ENCODE data around the gene ASMTL. TPM values are rescaled to one million over a fixed set of nuclear protein-coding genes. Genes with fewer than 3 reads are reported as not detected.

ASMTL gene
- total RNA-seq, 4 donors from 2014 or later = 3.4 to 20.3 (median 18.4) TPM

DNA sequence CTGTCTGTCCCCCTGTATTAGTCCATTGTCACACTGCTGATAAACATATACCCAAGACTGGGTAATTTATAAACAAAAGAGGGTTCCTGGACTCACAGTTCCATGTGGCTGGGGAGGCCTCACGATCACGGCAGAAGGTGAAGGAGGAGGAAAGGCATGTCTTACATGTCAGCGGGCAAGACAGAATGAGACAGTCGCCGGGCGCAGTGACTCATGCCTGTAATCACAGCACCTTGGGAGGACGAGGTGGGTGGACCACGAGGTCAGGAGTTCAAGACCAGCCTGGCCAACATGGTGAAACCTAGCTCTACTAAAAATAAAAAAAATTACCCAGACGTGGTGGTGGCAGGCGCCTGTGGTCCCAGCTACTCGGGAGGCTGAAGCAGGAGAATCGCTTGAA lies 91.4 kb downstream of the ASMTL start:
- intact Hi-C loops (cut with DNase I; ENCODE audit: low total_unique reads) = no loop called here
- Histone ChIP-seq H3K4me3 (no peak overlapping the region), H3K4me1 (no peaks in the 10 kb centered on the region), H3K36me3 (peaks cover 0 to 8% (median 0%) of the 10 kb centered on the region in 4 donors), H3K27me3 (no peaks in the 10 kb centered on the region), H3K9me3 (no peaks in the 10 kb centered on the region), H3K27ac (no peak overlapping the region)
- 88 to 89% methylated on average over 10 to 12 of the region's 12 CpGs for WGBS, 2 donors (ENCODE audit: low coverage in 1 of 2)
- no peak for DNase-seq
- TF ChIP-seq POLR2AphosphoS5 (IDR thresholded peaks at IDR 0.05) (no peak), EP300 (IDR thresholded peaks at IDR 0.05; ENCODE audit: low read depth) (no peak), POLR2A (IDR thresholded peaks at IDR 0.05) (no peak)
- TF ChIP-seq, protein P1, sequence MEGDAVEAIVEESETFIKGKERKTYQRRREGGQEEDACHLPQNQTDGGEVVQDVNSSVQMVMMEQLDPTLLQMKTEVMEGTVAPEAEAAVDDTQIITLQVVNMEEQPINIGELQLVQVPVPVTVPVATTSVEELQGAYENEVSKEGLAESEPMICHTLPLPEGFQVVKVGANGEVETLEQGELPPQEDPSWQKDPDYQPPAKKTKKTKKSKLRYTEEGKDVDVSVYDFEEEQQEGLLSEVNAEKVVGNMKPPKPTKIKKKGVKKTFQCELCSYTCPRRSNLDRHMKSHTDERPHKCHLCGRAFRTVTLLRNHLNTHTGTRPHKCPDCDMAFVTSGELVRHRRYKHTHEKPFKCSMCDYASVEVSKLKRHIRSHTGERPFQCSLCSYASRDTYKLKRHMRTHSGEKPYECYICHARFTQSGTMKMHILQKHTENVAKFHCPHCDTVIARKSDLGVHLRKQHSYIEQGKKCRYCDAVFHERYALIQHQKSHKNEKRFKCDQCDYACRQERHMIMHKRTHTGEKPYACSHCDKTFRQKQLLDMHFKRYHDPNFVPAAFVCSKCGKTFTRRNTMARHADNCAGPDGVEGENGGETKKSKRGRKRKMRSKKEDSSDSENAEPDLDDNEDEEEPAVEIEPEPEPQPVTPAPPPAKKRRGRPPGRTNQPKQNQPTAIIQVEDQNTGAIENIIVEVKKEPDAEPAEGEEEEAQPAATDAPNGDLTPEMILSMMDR (IDR thresholded peaks at IDR 0.05) = no peak
- in situ Hi-C loops (cut with MboI; ENCODE audit: low pct_ligation_motif_present in 1 of 4, low pct_unique_long_range_greater_than_20kb in 1 of 4, low sequenced_read_pairs in 3 of 4) = no loop called here

DNA sequence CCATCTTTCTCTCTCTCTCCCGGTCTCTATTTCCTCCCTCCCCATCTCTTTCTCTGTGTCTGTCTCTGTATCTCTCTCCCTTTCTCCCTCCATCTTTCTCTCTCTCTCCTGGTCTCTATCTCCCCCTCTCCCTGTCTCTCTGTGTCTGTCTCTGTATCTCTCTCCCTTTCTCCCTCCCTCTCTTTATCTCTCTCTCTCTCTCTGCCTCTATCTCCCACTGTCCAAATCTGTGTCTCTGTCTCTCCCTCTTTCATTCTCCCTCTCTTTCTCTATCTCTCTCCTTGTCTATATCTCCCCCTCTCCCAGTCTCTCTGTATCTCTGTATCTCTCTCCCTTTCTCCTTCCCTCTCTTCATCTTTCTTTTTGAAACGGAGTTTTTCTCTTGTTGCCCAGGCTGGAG lies 92.5 kb downstream of the ASMTL start:
- intact Hi-C loops (cut with DNase I; ENCODE audit: low total_unique reads) = no loop called here
- 80 to 95% methylated on average over 2 of the region's 2 CpGs for WGBS, 2 donors (ENCODE audit: low coverage in 1 of 2)
- in situ Hi-C loops (cut with MboI; ENCODE audit: low pct_ligation_motif_present in 1 of 4, low pct_unique_long_range_greater_than_20kb in 1 of 4, low sequenced_read_pairs in 3 of 4) = no loop called here
- Histone ChIP-seq H3K9me3 (no peaks in the 10 kb centered on the region), H3K36me3 (peaks cover 0 to 8% (median 0%) of the 10 kb centered on the region in 4 donors), H3K27ac (no peak overlapping the region), H3K4me1 (no peaks in the 10 kb centered on the region), H3K4me3 (no peak overlapping the region), H3K27me3 (no peaks in the 10 kb centered on the region)
- DNase-seq = no peak
- no peak for TF ChIP-seq POLR2A (IDR thresholded peaks at IDR 0.05)

DNA sequence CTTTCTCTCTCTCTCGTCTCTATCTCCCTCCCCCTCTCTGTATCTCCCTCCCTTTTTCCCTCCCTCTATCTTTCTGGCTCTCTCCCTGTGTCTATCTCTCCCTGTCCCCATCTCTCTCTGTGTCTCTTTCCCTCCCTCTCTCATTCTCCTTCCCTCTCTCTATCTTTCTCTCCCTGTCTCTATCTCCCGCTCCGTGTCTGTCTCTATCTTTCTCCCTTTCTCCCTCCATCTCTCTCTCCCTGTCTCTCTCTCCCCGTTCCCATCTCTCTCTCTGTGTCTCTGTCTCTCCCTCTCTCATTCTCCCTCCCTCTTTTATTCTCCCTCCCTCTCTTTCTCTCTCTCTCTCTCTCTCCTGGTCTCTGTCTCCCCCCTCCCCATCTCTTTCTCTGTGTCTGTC lies 93.2 kb downstream of the ASMTL start:
- H3K9me3 ChIP-seq = no peaks in the 10 kb centered on the region
- intact Hi-C loops (cut with DNase I; ENCODE audit: low total_unique reads) (no loop called here), in situ Hi-C loops (cut with MboI; ENCODE audit: low pct_ligation_motif_present in 1 of 4, low pct_unique_long_range_greater_than_20kb in 1 of 4, low sequenced_read_pairs in 3 of 4) (no loop called here)
- TF ChIP-seq EP300 (IDR thresholded peaks at IDR 0.05; ENCODE audit: low read depth) (no peak), POLR2A (IDR thresholded peaks at IDR 0.05) (no peak), POLR2AphosphoS5 (IDR thresholded peaks at IDR 0.05) (no peak)
- TF ChIP-seq, protein P1 (IDR thresholded peaks at IDR 0.05) = no peak
- H3K4me1 ChIP-seq = no peaks in the 10 kb centered on the region
- DNase-seq = no peak
- H3K27ac ChIP-seq = no peak overlapping the region
- H3K36me3 ChIP-seq = peaks cover 0 to 8% (median 0%) of the 10 kb centered on the region in 4 donors
- H3K4me3 ChIP-seq = no peak overlapping the region
- no peaks in the 10 kb centered on the region for H3K27me3 ChIP-seq
- 93 to 100% methylated on average over 4 of the region's 4 CpGs for WGBS, 2 donors (ENCODE audit: low coverage in 1 of 2)

DNA sequence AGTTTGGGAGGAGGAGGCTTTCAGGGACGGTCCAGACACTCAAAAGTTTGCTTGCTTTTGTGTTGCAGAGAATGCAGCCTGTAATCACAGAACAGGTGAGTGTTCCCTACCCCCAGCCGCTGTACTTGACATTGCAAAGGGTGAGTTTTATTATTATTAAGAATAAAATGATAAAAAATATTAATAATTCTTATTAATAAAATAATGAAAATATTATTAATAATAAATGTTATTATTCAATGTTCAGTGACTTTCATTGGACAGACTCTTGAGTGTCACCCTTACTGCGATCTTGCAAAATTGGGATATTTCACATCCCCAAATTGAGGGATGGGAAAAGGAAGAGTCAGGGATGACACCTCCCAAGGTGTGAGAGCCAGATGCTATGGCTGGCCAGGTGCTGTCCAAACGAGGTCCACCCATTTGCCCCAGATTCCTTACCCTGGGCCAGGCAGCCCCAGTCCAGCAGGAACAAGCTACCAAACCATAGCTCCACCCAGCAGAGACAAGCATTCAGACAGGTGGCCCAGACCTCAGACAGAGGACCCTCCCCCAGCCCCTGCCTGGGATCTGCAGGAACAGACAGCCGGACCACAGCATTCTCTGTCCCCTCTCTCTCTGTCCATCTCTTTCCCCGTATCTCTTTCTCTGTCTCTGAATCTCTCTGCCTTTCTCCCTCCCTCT lies 93.8 kb downstream of the ASMTL start:
- in situ Hi-C loops (cut with MboI; ENCODE audit: low pct_ligation_motif_present in 1 of 4, low pct_unique_long_range_greater_than_20kb in 1 of 4, low sequenced_read_pairs in 3 of 4) = no loop called here
- no peak overlapping the region for H3K27ac ChIP-seq
- intact Hi-C loops (cut with DNase I; ENCODE audit: low total_unique reads) = no loop called here
- no peak overlapping the region for H3K4me3 ChIP-seq
- TF ChIP-seq, protein P1 (IDR thresholded peaks at IDR 0.05) = no peak
- no peak for TF ChIP-seq POLR2A (IDR thresholded peaks at IDR 0.05)
- H3K27me3 ChIP-seq = no peaks in the 10 kb centered on the region
- H3K36me3 ChIP-seq = peaks cover 0 to 8% (median 0%) of the 10 kb centered on the region in 4 donors
- DNase-seq = no peak
- WGBS, 2 donors (ENCODE audit: low coverage in 1 of 2) = 86 to 87% methylated on average over 6 of the region's 6 CpGs
- H3K9me3 ChIP-seq = no peaks in the 10 kb centered on the region
- no peaks in the 10 kb centered on the region for H3K4me1 ChIP-seq

DNA sequence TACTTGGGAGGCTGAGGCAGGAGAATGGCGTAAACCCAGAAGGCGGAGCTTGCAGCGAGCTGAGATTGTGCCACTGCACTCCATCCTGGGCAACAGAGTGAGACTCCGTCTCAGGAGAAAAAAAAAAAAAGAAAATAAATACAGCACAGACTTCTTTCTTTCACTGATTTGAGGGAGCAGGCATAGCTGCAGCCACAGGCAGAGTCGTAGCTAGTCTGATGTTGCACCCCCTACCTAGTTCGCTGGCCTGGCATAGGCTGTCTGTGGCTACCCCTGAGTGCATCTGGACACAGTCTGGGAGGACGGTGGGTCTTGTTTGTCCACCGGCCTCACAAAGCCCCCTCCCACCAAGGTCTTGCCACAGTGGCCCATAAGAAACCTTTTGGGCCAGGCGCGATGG lies 94.7 kb downstream of the ASMTL start:
- Histone ChIP-seq H3K9me3 (no peaks in the 10 kb centered on the region), H3K4me3 (no peak overlapping the region), H3K27me3 (no peaks in the 10 kb centered on the region), H3K27ac (no peak overlapping the region), H3K36me3 (peaks cover 0 to 8% (median 0%) of the 10 kb centered on the region in 4 donors), H3K4me1 (no peaks in the 10 kb centered on the region)
- no peak for DNase-seq
- in situ Hi-C loops (cut with MboI; ENCODE audit: low pct_ligation_motif_present in 1 of 4, low pct_unique_long_range_greater_than_20kb in 1 of 4, low sequenced_read_pairs in 3 of 4) = no loop called here
- TF ChIP-seq EP300 (IDR thresholded peaks at IDR 0.05; ENCODE audit: low read depth) = no peak
- TF ChIP-seq POLR2A (IDR thresholded peaks at IDR 0.05) = no peak
- TF ChIP-seq, protein P1 (IDR thresholded peaks at IDR 0.05) = no peak
- no peak for TF ChIP-seq POLR2AphosphoS5 (IDR thresholded peaks at IDR 0.05)
- 80 to 96% methylated on average over 4 to 10 of the region's 10 CpGs for WGBS, 2 donors (ENCODE audit: low coverage in 1 of 2)
- intact Hi-C loops (cut with DNase I; ENCODE audit: low total_unique reads) = no loop called here
